DND-41 (cell line): ENCODE results near the gene PHF2.

Source experiments
- EZH2 ChIP-seq: IDR thresholded peaks from 3 replicates; pipeline ENCODE4 v1.6.1; 2012; ENCODE audit warnings: borderline replicate concordance, low read depth, mild to moderate bottlenecking, moderate library complexity, low read length, inconsistent platforms; ENCODE audit not compliant: severe bottlenecking
- TF ChIP-seq, protein P1 (sequence below): IDR thresholded peaks from 2 replicates; pipeline ENCODE4 v1.5.1; 2012; ENCODE audit warnings: borderline replicate concordance, low read length, moderate library complexity, mild to moderate bottlenecking; ENCODE audit not compliant: poor library complexity, severe bottlenecking; ENCODE audit errors: extremely low read depth

GRCh38 chr9:93594041-93594756 lies 17.8 kb downstream of the PHF2 start:
- TF ChIP-seq, protein P1, sequence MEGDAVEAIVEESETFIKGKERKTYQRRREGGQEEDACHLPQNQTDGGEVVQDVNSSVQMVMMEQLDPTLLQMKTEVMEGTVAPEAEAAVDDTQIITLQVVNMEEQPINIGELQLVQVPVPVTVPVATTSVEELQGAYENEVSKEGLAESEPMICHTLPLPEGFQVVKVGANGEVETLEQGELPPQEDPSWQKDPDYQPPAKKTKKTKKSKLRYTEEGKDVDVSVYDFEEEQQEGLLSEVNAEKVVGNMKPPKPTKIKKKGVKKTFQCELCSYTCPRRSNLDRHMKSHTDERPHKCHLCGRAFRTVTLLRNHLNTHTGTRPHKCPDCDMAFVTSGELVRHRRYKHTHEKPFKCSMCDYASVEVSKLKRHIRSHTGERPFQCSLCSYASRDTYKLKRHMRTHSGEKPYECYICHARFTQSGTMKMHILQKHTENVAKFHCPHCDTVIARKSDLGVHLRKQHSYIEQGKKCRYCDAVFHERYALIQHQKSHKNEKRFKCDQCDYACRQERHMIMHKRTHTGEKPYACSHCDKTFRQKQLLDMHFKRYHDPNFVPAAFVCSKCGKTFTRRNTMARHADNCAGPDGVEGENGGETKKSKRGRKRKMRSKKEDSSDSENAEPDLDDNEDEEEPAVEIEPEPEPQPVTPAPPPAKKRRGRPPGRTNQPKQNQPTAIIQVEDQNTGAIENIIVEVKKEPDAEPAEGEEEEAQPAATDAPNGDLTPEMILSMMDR = no peak
- no peak for TF ChIP-seq EZH2
